SH-SY5Y (cell line): ENCODE results near the gene SLC4A5.

Experiments used
- GATA2 ChIP-seq: IDR thresholded peaks from 2 replicates; pipeline ENCODE4 v1.6.1; 2011; ENCODE audit warnings: mild to moderate bottlenecking, low read depth, low read length
- GATA3 ChIP-seq: IDR thresholded peaks from 2 replicates; pipeline ENCODE4 v1.6.1; 2011; ENCODE audit warnings: low read depth, mild to moderate bottlenecking, low read length, moderate library complexity

GRCh38 chr2:74378007-74378406, 34.8 kb upstream of the SLC4A5 start:
- TF ChIP-seq GATA2 (no peak), GATA3 (no peak)
